Measurements from ENCODE around the gene FCER2. TPM values are rescaled to one million over a fixed set of nuclear protein-coding genes. Genes with fewer than 3 reads are reported as not detected.
"Not testable (repeated sequence)": the region's sequence is repeated elsewhere in the genome, so short reads cannot be mapped to it uniquely, and the experiment has no call there.

Gene FCER2
- total RNA-seq, 1 experiment from 2014 or later, result not detected

DNA sequence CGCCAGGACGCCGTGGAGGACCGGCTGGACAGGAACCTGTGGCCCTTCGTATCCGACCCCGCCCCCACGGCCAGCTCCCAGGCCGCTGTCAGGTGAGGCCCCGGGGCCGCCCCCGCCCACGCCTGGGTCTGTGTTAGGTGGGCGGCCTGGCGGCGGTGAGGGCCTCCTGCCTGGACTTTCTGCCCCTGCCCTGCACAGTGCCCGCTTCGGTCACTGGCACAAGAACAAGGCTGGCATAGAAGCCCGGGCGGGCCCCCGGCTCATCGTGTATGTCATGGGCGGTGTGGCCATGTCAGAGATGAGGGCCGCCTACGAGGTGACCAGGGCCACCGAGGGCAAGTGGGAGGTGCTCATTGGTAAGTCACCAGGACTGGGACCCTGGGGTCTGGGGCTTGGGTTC lies 54.8 kb downstream of the FCER2 start:
- DNase-seq (ENCODE audit: low spot score), result no peak

DNA sequence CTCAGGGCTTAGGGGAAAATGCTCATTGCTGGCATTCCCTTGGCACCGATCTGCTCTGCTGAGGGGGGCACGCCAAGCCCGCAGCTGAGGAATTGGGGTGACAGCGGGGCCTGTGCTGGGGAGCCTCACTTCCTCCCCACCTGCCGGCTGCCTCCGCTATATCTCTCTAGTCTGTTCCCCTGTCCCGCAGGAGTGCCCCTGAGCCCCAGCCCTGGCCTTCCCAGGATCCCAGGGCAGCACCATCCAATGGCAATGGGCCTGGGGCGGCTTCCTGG lies 55.6 kb downstream of the FCER2 start:
- DNase-seq (ENCODE audit: low spot score), result no peak

DNA sequence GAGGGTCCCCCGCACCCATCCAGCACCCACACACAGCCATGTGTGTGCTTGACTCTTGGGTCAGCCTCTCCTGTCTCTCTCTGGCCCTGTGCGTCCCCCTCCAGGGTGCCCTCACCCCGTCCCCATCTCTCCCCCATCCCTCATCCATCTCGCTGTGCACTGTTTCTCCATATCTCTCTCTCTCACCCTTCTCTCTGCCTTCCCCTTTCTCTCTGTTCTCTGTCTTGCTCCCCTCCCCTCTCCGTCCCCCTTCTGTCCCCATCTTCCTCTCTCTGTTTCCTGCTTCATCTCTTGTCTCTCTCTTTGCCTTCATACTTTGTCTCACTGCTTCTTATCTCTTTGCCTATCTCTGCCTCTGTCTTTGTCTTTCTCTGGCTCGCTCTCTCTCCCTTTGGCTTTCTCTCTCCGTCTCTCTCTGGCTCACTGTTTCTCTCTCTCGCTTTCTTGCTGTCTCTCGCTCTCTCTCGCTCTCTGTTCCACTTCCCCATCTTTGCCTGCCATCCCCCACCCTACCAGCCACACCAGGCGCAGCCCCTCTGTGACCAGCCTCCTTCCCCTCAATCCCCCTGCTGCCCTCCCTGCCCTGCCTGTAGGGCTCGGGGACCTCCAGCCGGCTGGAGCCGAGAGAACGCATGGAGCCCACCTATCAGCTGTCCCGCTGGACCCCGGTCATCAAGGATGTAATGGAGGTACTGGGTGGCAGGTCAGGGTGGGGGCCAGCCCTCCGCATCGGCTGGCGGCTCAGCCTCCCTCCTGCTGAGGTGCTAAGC lies 56.1 kb downstream of the FCER2 start:
- no peak for DNase-seq (ENCODE audit: low spot score)

DNA sequence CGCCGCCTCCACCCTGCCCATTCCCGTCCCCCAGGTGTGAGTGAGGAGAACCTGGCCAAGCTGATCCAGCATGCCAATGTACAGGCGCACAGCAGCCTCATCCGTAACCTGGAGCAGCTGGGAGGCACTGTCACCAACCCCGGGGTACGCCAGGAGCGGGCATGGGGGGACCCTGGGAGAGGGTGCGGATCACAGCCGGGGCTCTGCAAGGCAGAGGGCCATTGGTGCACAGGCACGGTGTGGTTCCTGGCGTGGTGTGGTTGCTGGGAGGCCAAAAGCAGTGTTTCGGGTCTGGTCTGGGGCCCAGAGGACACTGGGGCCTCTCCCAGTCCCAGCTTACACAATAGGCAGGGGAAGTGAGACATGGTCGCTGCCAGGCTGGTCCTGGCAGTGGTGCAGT lies 56.8 kb downstream of the FCER2 start:
- DNase-seq (ENCODE audit: low spot score), result no peak

DNA sequence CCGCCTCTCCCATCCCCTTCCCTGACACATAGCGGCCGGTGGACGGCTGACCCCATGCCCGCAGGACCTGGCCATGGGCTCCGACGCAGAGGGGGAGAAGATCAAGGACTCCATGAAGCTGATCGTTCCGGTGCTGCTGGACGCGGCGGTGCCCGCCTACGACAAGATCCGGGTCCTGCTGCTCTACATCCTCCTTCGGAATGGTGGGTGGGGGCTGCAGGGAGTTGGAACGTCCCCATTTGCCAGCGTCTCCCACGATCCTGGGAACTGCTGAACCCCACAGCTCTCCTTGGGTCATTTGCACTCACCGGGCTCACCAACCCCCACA lies 57.4 kb downstream of the FCER2 start:
- DNase-seq (ENCODE audit: low spot score), result no peak

DNA sequence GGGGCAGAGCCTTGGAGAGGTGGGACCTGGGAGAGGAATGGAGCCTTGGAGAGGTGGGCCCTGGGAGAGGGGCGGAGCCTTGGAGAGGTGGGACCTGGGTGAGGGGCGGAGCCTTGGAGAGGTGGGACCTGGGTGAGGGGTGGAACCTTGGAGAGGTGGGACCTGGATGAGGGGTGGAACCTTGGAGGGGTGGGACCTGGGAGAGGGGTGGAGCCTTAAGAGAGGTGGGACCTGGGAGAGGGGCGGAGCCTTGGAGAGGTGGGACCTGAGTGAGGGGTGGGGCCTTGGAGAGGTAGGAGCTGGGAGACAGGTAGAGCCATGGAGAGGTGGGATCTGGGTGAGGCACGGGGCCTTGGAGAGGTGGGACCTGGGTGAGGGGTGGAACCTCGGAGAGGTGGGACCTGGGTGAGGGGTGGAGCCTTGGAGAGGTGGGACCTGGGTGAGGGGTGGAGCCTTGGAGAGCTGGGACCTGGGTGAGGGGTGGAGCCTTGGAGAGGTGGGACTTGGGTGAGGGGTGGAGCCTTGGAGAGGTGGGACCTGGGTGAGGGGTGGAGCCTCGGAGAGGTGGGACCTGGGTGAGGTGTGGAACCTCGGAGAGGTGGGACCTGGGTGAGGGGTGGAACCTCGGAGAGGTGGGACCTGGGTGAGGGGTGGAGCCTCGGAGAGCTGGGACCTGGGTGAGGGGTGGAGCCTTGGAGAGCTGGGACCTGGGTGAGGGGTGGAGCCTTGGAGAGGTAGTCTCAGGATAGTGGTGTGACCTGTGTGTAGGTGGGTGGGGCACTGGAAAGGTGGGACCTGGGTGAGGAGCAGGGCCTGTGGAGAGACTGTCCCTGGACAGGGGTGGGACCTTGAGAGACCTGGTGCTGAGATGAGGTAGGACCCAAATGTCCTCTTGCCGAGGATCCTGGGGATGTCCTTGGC lies 58.0 kb downstream of the FCER2 start:
- not testable (repeated sequence) for DNase-seq (ENCODE audit: low spot score)

DNA sequence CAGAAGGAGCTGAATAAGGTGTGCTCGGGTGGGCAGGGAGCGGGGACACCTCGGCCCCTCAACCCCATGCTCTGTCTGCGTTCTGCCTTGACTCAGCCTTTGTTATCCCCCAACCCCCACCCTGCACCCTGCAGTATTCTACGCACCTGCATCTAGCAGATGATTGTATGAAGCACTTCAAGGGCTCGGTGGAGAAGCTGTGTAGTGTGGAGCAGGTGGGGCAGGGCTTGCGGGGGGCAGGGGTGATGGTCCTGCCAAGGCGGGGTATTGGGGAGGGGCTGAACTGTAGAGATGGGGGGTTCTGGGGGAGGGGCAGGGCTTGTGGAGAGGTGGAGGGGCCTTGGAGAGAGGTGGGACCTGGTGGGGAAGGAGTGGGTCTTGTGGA lies 58.9 kb downstream of the FCER2 start:
- DNase-seq (ENCODE audit: low spot score), result no peak

DNA sequence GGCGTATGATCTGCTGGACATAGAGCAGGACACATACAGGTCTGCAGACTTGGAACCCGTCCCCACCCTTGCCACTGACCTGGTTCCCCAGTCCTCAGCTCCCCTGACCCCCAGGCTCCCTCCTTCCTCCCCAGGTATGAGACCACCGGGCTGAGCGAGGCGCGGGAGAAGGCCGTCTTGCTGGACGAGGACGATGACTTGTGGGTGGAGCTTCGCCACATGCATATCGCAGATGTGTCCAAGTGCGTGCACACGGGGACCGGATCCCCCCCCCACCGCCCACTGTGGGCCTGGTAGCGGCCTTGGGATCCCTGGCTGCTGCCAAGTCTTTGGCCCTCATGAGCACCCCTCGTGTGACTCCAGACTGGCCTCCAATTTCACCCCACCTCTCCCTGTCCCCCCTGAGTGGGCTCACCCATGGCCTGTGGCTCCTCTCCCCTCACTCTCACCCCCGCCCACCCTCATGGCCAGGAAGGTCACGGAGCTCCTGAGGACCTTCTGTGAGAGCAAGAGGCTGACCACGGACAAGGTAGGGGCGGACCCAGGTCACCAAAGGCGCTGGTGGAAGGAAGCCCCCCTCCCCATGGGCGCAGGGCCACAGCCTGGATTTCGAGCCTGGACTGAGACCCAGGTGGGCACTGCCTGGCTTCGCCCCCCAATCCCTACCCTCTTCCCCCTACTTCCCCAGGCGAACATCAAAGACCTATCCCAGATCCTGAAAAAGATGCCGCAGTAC lies 59.5 kb downstream of the FCER2 start:
- no peak for DNase-seq (ENCODE audit: low spot score)

DNA sequence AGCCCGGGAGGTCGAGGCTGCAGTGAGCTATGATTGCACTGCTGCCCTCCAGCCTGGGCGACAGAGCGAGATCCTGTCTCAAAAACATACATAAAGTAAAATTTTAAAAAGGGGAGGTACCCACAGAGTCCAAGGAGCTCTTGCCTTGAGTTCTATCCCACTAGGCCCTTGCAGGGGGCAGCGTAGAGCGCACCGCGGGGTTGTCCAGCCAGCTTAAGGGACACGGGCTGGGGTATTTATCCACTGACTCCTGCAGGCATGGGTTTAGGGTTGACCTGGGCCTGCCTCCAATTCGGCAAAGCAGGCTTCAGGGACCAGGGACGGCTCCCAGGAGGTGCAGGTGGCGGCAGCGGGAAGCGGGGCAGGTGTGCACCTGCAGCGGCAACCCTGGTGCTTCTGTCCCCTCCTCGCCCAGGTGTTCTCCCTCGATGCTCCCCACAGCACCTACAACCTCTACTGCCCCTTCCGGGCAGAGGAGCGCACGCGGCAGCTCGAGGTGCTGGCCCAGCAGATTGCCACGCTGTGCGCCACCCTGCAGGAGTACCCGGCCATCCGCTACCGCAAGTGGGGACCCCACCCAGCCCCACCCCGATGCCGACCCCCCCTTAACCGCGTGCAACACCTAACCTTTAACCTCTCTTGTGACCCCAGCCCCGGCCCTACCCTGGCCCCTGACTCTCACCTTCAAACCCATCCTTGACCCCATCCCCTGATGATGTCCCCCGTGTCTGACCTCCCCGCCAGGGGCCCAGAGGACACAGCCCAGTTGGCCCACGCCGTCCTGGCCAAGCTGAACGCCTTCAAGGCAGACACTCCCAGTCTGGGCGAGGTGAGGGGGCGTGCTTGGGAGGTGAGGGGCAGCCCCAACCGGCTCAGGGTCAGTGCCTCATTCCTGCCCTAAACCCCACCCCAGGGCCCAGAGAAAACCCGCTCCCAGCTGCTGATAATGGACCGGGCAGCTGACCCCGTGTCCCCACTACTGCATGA lies 60.3 kb downstream of the FCER2 start:
- DNase-seq (ENCODE audit: low spot score), result no peak

DNA sequence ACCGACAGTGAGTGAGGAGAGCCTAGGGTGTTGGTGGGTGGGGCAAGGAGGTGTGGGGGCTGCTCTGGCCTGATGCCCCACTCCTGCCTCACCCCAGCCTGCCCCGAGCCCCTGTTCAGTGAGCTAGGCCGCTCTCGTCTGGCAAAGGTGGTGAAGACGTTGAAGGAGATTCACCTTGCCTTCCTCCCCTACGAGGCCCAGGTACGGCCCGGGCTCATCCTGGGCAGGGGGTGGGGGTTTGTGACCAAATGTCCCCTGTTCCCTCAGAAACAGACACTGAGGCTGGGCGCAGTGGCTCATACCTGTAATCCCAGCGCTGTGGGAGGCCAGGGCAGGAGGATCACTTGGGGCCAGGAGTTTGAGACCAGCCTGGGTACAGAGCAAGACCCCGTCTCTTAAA lies 61.1 kb downstream of the FCER2 start:
- DNase-seq (ENCODE audit: low spot score), result no peak

DNA sequence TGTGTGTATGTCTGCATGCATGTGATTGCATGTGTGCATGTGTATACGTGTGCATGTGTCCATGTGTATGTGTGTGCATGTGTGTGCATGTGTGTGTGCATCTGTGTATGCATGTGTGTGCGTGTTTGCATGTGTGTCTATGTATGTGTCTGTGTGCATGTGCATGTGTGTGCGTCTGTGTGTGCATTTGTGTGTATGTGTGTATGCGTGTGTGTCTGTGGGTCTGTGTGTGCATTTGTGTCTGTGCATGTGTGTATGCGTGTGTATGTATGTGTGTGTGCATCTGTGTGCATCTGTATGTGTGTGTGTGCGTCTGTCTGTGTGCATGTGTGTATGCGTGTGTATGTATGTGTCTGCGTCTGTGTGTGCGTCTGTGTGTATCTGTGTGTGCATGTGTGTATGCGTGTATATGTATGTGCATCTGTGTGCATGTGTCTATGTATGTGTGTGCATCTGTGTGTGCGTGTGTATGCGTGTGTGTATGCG lies 62.0 kb downstream of the FCER2 start:
- DNase-seq (ENCODE audit: low spot score), result no peak

DNA sequence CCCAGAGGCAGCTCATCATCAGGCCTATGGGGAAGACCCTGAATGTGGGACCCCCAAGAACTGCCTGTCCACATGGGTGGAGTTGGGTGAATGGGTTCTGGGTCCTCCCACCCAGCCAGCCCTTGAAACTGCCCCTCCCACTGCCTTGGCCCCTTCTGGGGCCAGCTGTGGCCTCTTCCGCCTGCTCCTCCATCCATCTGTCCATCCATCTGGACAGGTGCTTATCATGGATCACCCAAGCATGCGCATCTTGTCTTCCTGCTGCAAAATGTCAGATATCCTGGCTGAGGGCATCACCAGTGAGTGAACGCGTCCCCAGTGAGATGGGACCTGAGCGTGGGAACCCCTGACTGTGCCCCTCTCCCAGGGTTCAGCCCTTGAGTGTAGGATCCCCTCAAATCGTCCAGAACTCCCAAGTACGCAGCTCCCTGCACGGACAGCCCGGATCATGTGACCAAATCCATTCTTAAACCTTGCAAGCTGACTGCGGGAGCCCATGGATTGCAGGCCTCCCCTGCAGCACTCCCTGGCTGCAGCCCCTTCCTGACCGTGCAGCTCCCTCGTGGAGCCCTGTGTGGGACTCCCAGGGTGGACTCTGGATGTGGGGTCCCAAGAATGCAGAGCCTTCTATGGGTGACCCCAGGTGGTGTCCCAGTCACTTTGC lies 63.0 kb downstream of the FCER2 start:
- no peak for DNase-seq (ENCODE audit: low spot score)

Other genes starting within 250 kb of the FCER2 start
- gene PEX11G, start 213.1 kb downstream of the FCER2 start, total RNA-seq (2014; rRNA removed; shearing (Covaris generic)), result 3.0 and 6.7 TPM in 2 replicates
- 47.8 and 72.7 TPM in 2 replicates for gene ZNF358, start 186.0 kb downstream of the FCER2 start, total RNA-seq (2014; rRNA removed; shearing (Covaris generic))
- 3.1 and 5.0 TPM in 2 replicates for gene MCOLN1, start 179.5 kb downstream of the FCER2 start, total RNA-seq (2014; rRNA removed; shearing (Covaris generic))
- gene PNPLA6, start 166.4 kb downstream of the FCER2 start, total RNA-seq (2014; rRNA removed; shearing (Covaris generic)), result 105 and 138 TPM in 2 replicates
- 1.5 and 2.6 TPM in 2 replicates for gene CAMSAP3, start 106.3 kb downstream of the FCER2 start, total RNA-seq (2014; rRNA removed; shearing (Covaris generic))
- gene XAB2, start 72.6 kb downstream of the FCER2 start, total RNA-seq (2014; rRNA removed; shearing (Covaris generic)), result 40.0 and 43.2 TPM in 2 replicates
- gene PET100, start 72.3 kb downstream of the FCER2 start, total RNA-seq (2014; rRNA removed; shearing (Covaris generic)), result 35.8 and 76.6 TPM in 2 replicates
- gene PCP2, start 68.4 kb downstream of the FCER2 start, total RNA-seq (2014; rRNA removed; shearing (Covaris generic)), result not detected in 2 replicates
- gene STXBP2, start 65.0 kb downstream of the FCER2 start, total RNA-seq (2014; rRNA removed; shearing (Covaris generic)), result 0.12 and 0.84 TPM in 2 replicates
- gene RETN, start 33.1 kb downstream of the FCER2 start, total RNA-seq (2014; rRNA removed; shearing (Covaris generic)), result not detected in 2 replicates
- not detected in 2 replicates for gene MCEMP1, start 25.0 kb downstream of the FCER2 start, total RNA-seq (2014; rRNA removed; shearing (Covaris generic))
- 118 and 176 TPM in 2 replicates for gene TRAPPC5, start 21.3 kb downstream of the FCER2 start, total RNA-seq (2014; rRNA removed; shearing (Covaris generic))
- gene CLEC4G, start 30.0 kb upstream of the FCER2 start, total RNA-seq (2014; rRNA removed; shearing (Covaris generic)), result not detected in 2 replicates
- gene CD209, start 45.4 kb upstream of the FCER2 start, total RNA-seq (2014; rRNA removed; shearing (Covaris generic)), result not detected in 2 replicates
- gene CLEC4M, start 61.1 kb upstream of the FCER2 start, total RNA-seq (2014; rRNA removed; shearing (Covaris generic)), result 0.12 TPM in 1 of 2 replicates, not detected in the other
- 20.2 and 21.1 TPM in 2 replicates for gene EVI5L, start 128.1 kb upstream of the FCER2 start, total RNA-seq (2014; rRNA removed; shearing (Covaris generic))
- gene PRR36, start 172.3 kb upstream of the FCER2 start, total RNA-seq (2014; rRNA removed; shearing (Covaris generic)), result 1.0 and 1.2 TPM in 2 replicates
- gene LRRC8E, start 186.4 kb upstream of the FCER2 start, total RNA-seq (2014; rRNA removed; shearing (Covaris generic)), result 30.8 and 33.7 TPM in 2 replicates
- 7.1 and 12.7 TPM in 2 replicates for gene MAP2K7, start 201.7 kb upstream of the FCER2 start, total RNA-seq (2014; rRNA removed; shearing (Covaris generic))
- 0.34 TPM in 1 of 2 replicates, not detected in the other for gene TGFBR3L, start 212.7 kb upstream of the FCER2 start, total RNA-seq (2014; rRNA removed; shearing (Covaris generic))
- 30.6 and 44.5 TPM in 2 replicates for gene SNAPC2, start 218.2 kb upstream of the FCER2 start, total RNA-seq (2014; rRNA removed; shearing (Covaris generic))
- gene CTXN1, start 224.0 kb upstream of the FCER2 start, total RNA-seq (2014; rRNA removed; shearing (Covaris generic)), result 24.3 and 37.0 TPM in 2 replicates
- gene TIMM44, start 241.5 kb upstream of the FCER2 start, total RNA-seq (2014; rRNA removed; shearing (Covaris generic)), result 82.0 and 92.0 TPM in 2 replicates

All from A172 (cell line).